Hematopoietic multipotent progenitor cell (in vitro differentiated cells): Measurements from ENCODE around the gene SYCP2. TPM values are rescaled to one million over a fixed set of nuclear protein-coding genes. Genes with fewer than 3 reads are reported as not detected.
A peak's percentile ranks its signal among the peaks of the same experiment; 100 is the strongest.

Experiments
- DNase-seq, 3 donors: peaks; one replicate each; pipeline ENCODE4 v3.0.0-alpha.2; 2011 to 2015; ENCODE audit warnings: low read depth in 2 of 3, low spot score in 2 of 3
- total RNA-seq: library from RNA; depleted of rRNA; stranded (reverse); fragments of >200 nt; gene quantifications from one replicate; pipeline ENCODE4 v1.2.3, GENCODE V29; 2012

SYCP2 gene
- total RNA-seq, 1 donor: 0.27 TPM

DNA sequence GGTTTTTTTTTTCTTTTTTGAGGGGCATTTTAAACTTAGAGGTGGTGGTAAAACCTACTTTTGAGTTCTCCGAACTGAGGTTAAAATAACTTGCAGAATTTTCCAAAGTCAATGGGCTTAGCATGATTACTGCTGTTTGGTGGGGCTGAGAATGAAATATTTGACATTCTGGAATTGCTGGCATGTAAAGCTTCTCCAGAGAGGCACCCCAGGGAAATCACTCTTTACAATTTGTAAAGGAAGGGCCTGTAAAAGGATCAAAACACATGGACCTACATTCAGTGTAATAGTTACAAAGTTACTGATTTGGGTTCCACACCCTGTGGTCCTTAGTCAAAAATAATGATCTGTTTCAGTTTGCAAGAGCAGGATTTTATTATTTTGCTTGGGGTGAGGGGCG, 12.3 kb upstream of the SYCP2 start:
- no peak for DNase-seq

DNA sequence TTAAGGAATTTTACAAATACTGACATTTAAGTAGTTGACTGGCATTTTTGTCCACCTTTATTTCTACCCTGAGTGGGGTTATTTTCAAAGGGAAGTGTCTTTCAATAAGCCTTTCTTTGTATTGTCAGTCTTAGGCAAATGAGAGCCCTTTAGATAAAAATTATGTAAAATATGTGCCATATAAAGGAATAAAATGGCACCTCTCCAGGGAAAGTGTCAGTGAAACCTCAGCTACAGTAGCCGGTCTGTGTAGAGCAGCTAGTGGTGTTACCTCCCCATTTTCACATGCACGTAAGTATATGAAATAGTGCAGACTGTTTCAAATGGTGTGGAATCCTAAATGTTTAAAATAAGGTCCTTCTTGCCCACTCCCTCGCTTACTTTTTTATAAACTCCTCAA, 11.7 kb upstream of the SYCP2 start:
- no peak for DNase-seq

DNA sequence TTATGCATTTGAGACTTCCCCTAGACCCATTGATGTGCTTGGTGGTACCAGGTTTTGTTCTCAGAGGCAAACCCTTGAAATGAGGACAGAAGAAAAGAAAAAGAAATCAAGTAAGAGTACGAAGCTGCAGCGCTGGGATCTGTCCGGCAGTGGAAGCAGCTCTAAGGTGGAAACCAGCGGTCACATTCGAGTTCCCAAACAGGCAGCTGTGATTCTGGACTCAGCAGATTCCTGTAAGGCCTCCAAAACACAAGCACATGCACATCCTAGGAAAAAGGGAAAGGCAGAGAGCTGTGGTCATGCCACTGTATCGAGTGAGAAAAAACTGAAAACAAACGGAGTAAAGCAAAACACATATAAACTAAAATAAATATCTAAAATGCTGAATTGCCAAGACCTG, 11.3 kb upstream of the SYCP2 start:
- no peak for DNase-seq

DNA sequence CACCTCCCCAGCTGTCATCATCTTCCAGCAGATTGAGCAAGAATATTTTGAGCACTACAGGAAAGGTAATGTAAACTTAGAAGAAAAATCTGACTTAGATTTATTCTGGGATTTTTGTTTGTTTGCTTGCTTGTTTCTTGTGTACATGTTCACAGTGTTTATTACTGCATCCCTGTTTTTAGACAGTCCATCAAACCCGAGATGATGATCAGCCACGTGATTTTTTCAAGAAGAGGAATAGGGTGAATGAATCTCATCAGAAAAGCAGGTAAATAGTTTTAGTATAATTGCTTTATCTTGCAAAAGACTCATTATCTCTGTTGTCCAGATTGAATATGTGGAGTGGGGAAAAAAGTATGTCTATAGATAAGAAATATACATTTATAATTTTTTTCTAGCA, 8.8 kb upstream of the SYCP2 start:
- no peak for DNase-seq

DNA sequence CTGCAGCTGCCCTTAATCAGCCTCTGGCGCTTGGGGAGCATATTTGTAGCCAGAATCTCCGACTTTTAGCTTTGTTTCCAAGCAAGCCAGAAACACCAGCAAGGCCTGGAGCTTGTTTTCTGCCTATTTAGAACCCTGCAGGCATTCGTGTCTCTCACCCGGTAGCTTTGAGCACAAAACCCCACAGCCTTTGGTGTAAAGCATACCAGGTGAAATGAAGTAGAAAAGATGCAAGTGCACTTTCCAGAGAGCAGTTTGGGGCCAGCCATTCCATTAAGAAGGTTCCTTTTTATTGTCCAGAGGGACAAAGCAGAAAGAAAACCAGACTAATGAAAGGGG, 7.5 kb upstream of the SYCP2 start:
- DNase-seq: no peak

DNA sequence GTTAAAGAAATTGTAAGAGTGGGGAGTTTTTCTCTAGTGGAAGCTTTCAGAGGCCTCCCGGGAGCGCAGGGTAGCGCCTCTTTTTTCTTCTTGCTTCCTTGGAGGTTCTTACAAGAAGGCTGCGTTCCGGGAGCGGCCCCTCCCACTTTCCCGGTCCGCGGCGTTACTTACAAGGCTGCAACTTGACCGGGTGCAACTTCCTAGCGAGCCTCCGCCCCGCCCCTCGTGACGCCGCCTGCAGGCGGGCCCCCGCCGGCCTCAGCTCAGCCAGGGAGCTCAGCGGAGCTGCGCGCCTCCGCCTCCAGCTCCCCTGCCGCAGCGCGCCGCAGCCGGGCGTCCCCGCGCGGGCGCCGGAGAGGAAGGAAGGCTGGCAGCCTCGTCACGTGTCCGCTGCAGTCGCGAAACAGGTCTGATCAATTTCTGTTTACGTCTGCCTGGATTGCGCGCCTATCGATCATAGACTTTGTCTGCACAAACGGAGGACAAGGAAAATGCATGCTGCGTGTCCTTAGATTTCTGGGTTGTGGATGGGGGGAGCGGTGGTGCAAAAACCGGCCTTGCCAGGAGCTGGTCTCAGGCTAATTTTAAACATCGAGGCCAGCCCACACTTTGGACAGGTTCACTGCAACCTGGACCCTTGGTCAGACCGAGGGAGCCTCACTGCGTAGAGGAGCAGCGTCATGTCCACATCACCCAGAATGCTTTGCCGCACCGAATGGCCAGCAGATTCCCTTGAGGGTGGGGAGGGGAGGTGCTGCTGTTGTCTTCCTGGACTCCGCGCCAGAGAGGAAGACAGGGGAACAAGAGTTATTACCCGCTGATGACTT, 6.9 kb upstream of the SYCP2 start, which contains the start of the genes FAM217B and PPP1R3D:
FAM217B (plus strand) TSS at position 261 of the 827 bp plus-strand sequence. CDS start 3,555 bp downstream, outside the sequence.
PPP1R3D (minus strand) TSS at position 177 of the 827 bp plus-strand sequence. CDS start 374 bp downstream, outside the sequence.
- DNase-seq: peak; percentile 72 to 91 (median 89)

DNA sequence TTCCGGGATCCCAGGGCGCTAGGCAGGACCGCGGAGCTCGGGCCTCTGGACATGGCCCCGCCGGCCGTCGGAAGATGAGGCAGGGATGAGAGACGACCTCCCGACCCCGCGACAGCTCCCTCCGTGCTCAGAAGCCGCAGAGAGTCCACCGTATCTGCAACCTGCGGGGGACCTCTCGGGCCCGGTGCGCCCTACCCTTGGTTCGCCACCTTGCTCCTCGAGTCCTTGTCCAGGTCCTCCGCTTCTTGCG, 6.4 kb upstream of the SYCP2 start:
- DNase-seq: no peak

DNA sequence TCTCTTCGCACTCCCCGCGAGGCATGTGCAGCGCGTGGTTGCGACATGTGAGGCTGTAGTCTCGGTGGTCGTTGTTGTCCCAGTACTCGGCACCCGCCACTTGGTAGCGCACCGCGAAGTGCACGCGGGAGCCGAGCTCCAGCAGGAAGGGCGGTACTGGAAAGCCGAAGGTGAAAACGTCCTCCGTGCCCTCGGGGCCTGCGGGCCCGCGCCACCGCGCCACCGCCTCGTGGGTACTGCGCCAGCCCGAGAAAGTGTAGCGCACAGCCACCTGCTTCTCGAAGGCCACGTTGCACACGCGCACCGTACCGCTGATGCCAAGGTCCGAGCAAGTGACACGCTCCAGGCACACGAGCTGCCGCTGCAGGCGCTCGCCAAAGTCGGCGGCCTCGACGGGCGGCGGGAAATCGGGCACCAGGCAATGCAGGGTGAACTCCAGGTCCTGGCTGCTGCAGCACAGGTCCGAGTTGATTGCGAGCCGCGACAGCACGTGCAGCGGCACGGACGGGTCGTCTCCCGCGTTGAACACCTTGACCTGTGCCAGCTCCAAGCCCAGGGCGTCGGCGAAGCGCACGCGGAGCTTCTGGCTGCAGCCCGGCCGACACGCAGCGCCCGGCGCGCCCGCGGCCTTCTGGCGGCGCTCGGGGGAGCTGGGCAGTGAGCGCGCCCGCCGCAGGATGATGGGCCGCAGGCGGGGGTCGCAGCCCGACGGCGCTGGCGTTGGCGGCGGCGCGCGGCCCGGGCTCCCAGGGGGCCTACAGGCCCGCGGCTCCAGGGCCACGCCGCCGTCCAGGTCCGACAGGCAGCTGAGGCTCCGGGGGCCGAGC, 5.8 kb upstream of the SYCP2 start:
- peak in 1 of 3 donors; percentile 14 for DNase-seq

DNA sequence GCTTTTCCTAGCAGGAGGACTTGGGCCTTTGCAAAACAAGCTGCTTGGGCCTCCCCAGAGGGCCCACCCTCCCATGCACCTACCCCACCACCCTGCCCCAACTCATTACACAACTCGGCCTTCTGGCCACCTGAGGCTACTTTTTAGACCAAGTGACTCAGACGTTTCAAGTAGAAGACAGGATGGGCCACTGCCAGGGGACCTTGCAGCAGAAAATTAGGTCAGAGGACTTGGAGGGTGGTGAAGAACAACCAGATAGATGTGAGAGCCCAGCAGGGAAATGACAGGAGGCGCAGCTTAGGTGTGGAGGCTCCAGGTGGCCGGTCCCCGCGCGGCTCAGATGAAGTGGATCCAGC, 5.2 kb upstream of the SYCP2 start:
- no peak for DNase-seq

DNA sequence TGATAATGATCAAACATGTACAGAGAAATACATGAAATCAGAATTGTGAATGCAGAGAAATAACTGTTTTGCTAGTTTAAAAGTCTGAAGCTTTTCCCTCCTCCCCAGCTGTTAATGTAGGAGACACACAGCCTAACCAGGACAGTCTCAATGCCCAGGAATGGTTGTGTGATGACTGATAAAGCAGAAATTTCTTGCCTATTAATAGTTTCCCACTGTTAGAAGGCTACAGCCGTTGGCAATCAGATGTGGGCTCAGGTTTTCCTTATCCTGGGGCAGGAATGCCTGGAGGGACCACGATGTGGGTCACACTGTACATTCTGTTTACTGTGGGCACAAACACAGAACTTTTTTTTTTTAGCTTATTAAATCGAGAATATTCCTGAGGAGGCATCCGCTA, 4.8 kb upstream of the SYCP2 start:
- no peak for DNase-seq

DNA sequence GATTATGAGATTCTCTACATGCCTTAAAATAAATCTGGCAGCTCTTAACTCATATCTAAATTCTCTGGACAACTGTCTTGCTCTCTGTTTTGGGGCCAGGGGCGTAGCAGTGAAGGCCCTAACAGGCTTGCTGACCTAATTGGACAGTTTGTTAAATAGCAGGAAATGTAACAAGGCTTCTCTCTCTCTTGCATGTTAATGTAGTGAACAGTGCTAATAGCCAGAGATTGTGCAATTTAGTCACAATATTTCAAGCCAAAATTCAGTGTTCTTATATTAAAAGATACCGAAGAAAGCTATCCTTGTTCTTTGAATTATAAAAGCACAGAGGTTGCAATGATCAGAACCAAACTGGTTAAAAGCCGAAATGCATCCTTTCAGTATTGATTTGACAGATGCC, 3.7 kb upstream of the SYCP2 start:
- DNase-seq: no peak

DNA sequence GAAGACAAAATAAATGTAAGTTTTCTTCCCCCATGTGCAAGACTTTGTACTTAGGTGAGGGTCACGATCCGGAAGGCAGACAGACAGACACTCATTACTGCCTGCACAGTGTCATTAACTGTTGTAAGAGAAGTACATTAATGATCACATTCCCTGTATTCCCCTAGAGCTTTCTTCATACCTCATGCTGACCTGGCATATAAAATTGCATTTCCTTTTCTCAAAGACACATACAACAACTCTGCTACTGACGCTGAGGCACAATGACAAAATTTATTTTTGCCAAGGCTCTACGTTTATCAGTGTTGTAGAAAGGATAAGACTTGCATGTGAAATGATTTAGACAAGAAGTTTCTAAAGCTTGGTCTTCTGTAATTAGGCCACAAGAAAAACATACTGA, 3.0 kb upstream of the SYCP2 start:
- DNase-seq: no peak

DNA sequence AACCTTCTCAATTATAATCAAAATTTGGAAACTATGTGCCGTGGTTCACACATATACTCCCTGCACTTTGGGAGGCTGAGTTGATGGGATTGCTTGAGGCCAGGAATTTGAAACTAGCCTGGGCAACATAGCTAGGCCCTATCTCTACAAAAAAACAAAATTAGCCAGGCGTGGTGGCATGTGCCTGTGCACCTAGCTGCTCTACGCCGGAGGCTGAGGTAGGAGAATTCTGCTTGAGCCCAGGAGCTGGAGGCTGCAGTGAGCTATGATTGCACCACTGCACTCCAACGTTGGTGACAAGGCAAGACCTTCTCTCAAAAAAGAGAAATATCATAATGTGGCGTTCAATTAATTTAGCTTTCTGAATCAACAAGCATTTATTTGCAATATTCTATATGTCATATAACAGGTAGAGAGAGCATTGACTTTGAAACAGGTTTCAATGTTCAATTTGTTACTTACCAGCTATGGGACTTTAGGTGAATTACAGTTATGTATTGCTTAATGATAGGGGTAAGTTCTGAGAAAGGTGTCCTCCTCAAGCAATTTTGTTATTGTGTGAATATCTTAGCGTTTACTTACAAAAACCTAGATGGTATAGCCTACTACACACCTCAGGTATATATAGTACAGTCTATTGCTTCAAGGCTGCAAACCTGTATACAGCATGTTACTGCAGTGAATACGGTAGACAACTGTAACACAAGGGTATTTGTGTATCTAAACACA, 2.2 kb upstream of the SYCP2 start:
- no peak for DNase-seq

DNA sequence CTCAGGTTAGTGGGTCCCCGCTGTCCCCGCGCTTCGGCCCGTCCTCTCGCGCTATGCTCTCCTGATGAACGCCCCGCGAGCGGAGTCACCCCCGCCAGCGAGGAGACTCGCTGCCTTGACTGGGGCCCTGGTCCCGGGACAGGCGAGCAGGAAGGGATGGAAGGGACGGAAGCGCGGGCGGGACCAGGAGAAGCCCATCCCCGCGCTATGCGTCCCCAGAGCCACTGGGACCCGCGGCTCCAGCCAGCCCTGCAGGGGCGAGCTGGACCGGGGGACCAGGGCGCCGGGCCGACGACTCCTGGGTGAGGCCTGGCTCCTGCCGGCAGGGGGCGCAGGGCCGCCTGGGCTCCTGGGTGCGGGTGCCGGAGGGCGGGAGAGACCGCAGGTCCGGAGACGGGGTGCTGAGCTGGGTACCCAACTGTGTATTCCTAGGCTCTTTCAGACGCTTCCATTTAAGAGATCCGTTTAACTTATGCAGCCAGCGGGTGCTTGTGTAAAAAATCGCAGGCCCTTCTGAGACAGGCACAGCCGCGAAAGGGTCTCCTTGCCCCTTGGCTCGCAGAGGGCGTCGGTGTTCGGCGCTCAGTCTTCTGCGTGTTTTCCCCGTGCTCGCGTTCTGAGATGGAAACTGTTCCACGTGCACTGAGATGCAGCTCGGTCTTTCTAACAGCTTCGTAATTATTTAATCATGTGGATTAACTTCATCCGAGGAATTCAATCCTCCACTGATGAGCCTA, 580 bp upstream of the SYCP2 start:
- peak; percentile 65 to 74 (median 73) for DNase-seq

DNA sequence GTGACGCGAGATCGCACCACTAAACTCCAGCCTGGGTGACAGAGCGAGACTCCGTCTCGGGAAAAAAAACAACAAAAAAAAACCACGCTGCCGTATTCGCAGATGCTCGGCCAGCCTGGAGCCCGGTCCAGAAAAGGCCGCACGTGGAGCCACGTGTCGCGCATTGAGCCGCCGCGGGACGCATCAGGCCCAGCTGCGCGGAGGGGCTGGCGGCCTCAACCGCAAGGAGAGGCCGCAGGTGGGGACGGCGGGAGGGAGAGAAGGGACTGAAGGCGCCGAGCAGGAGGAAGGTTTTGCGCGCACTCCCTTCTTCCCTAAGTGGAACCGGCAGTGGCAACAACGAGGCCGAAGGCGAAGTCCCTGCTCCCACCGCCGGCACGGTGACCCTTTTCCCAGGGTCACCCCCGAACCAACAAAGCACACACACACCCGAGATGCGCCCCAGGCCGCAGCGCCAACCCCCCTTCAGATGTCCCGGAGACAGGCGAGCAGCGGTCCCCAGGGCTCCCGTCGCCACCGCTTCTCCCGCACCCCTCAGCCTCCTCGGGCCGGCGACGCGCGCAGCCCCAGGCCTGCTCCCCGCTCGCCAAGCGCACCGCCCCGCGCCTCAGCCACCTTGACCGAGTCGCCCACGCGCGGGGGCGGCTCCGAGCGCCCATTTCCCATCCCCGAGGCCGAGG, 681 bp downstream of the SYCP2 start:
- DNase-seq: no peak

DNA sequence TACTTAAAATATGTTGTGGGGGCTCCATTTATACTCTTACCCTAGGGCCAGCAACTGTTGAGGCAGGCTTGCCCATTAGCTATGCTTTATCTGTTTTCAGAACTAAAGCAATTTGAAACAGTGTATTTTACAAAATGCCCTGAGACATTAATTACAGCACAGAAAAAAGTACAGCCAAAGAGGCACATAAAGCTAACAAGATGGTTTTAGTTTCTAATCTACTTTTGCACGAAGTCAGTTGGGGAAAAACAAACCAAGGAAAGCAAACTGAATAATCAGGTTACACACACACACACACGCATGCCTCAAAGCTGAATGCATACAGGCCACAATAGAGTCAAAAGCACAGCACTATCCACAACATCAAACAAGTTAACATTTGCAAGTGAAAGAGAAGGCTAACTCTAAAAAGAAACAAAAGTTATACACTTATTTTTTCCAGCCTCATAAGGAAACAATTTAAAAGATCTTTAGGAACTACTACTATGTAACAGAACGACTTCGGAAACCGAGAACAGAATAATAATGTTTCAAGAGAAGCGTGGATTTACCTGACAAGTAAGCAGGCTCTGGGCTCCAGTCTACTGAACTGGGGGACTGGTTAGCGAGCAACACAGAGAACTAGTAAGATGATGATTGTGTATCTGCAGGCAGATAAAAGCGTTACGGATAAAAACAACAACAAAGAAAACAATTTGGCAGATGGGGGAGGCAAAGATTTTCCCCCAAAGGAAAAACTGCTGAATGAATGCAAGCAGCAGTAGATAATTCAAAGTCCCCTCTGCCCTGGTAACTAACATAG, 1.7 kb downstream of the SYCP2 start:
- DNase-seq: no peak

DNA sequence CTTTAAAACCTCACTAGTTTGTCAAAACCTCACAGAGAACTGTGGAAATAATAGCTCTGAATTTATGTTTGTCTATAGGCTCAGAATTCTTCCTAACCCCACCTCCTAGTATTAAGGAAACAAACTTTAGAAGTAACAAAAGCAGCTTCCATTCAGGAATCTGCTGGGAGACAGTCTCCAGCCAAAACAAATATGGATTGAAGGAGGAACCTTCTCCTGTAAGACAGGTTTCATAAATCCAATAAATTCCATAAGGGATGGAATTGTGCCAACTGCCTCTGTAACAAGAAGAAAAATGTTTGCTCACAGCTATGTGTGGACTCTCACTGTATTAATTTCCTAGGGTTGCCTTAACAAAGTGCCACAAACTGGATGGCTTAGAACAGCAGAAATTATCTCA, 7.5 kb downstream of the SYCP2 start:
- no peak for DNase-seq

DNA sequence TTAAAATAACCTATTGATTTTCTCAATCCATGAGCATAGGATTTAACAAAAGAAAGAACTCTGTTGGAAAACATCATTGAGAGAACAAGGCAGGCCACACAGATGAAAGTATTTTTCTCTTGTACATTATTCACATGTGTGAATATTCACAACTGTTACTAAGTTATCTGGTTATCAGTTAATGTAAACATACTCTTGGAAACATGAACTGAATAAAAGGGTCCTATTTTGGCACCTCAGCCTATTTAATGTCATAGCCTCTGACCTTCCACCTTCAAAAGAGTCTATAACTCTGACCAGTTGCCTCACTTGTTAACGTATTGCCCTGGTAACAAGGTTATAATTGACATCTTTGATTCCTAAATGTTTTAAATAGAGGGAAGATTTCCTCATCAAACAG, 8.1 kb downstream of the SYCP2 start:
- no peak for DNase-seq

DNA sequence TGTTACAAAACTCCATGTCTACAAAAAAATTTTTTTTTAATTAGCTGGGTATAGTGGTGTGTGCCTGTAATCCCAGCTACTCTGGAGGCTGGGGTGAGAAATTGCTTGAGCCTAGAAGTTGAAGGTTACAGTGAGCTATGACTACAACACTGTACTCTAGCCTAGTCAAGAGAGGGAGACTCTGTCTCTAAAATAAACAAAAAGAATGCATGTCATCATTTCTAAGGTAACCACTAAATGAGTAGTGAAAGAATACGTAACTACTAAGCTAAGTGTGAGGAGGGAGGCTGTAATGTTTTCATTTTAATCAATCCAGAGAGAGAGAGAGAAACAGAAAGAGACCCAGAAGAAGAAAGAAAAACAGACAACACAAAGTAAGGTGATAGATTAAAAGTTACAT, 9.9 kb downstream of the SYCP2 start:
- DNase-seq: no peak

DNA sequence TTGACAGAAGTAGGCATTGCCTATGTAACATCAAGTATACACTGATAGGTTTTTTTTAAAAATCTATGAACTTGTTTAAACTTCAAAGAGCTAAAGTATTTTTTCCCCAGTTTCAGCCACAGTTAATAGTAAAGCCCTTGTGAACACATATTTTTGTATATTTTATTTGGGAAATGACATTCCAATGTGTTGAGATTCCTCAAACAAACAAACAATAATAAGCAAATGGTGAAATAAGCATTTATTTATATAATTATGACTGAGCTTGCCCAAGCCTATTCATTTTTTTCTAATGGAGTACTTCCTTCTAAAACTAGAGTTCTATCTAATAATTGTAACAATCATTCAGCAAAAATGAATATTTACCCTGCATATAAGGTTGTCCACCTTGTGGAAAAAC, 12.5 kb downstream of the SYCP2 start:
- DNase-seq: no peak
